ACC112 (cell line): Measurements from ENCODE around the gene DOC2B.

Source experiments
- H2AFZ ChIP-seq: fragments of 200-600 bp; sonication (generic); one replicate; pipeline ENCODE4 v1.6.0; 2017; ENCODE audit warnings: antibody characterized with exemption, low read length; ENCODE audit not compliant: unreplicated experiment
- H3K27ac ChIP-seq: fragments of 200-600 bp; sonication (generic); 2 replicates; pipeline ENCODE4 v1.5.1; 2014; ENCODE audit warnings: low read depth, mild to moderate bottlenecking, antibody characterized with exemption, low read length, moderate library complexity
- H3K27me3 ChIP-seq: fragments of 200-600 bp; sonication (generic); 2 replicates; pipeline ENCODE4 v1.6.1; 2014; ENCODE audit warnings: mild to moderate bottlenecking, antibody characterized with exemption, low read length, moderate library complexity, mixed read lengths; ENCODE audit not compliant: insufficient read depth
- H3K36me3 ChIP-seq: fragments of 200-600 bp; sonication (generic); 2 replicates; pipeline ENCODE4 v1.6.1; 2016; ENCODE audit warnings: mild to moderate bottlenecking, antibody characterized with exemption, low read length, moderate library complexity, mixed read lengths; ENCODE audit not compliant: insufficient read depth
- H3K4me1 ChIP-seq: fragments of 200-600 bp; sonication (generic); one replicate; pipeline ENCODE4 v1.6.1; 2016; ENCODE audit warnings: low read length, mixed read lengths; ENCODE audit not compliant: insufficient read depth, unreplicated experiment, control insufficient read depth
- H3K4me3 ChIP-seq: fragments of 200-600 bp; sonication (generic); 2 replicates; pipeline ENCODE4 v1.5.1; 2014; ENCODE audit warnings: mild to moderate bottlenecking, low read depth, low read length
- H3K79me2 ChIP-seq: fragments of 200-600 bp; sonication (generic); one replicate; pipeline ENCODE4 v1.6.0; 2016; ENCODE audit warnings: low read length; ENCODE audit not compliant: control insufficient read depth, unreplicated experiment, insufficient read depth

The DOC2B gene

GRCh38 chr17:160336-160735 is 21.1 kb downstream of the DOC2B start:
- no peak overlapping the region for H2AFZ ChIP-seq
- H3K36me3 ChIP-seq: no peaks in the 10 kb centered on the region
- H3K4me3 ChIP-seq: no peak overlapping the region
- no peaks in the 10 kb centered on the region for H3K79me2 ChIP-seq
- no peak overlapping the region for H3K27ac ChIP-seq
- H3K4me1 ChIP-seq: no peaks in the 10 kb centered on the region
- no peaks in the 10 kb centered on the region for H3K27me3 ChIP-seq

- no peaks in the 10 kb centered on the region for H3K36me3 ChIP-seq
- no peaks in the 10 kb centered on the region for H3K4me1 ChIP-seq
- no peak overlapping the region for H2AFZ ChIP-seq
- no peaks in the 10 kb centered on the region for H3K79me2 ChIP-seq
- no peak overlapping the region for H3K27ac ChIP-seq
- H3K27me3 ChIP-seq: no peaks in the 10 kb centered on the region
- no peak overlapping the region for H3K4me3 ChIP-seq
These were observed 21.8 kb downstream of the DOC2B start for GRCh38 chr17:159609-160008.

DNA sequence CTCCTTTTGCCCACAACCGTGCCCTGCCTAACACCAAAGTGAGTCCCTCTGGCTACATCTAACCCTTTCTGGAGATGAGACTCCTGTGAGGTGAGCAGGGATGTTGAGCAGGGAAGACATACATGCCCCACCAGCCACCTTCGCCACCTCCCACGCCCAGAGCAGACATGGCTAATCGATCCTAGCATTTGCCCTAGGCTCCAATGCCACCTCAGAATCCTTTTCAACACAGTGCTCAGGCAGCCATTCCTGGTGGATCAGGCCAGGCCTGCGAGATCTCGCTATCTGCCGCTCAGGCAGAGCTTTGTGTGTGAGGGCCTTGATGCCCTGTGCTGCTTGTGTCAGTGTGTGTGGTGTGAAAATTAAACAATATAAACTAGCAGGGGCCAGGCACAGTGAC is 23.1 kb downstream of the DOC2B start:
- Histone ChIP-seq H2AFZ (no peak overlapping the region), H3K36me3 (no peaks in the 10 kb centered on the region), H3K27me3 (no peaks in the 10 kb centered on the region), H3K79me2 (no peaks in the 10 kb centered on the region), H3K27ac (no peak overlapping the region), H3K4me3 (no peak overlapping the region), H3K4me1 (no peaks in the 10 kb centered on the region)

- Histone ChIP-seq H3K27ac (no peak overlapping the region), H3K36me3 (no peaks in the 10 kb centered on the region), H3K27me3 (no peaks in the 10 kb centered on the region), H2AFZ (no peak overlapping the region), H3K4me1 (peaks cover 2% of the 10 kb centered on the region), H3K79me2 (no peaks in the 10 kb centered on the region), H3K4me3 (no peak overlapping the region)
These were observed 23.5 kb downstream of the DOC2B start for GRCh38 chr17:157901-158300.

DNA sequence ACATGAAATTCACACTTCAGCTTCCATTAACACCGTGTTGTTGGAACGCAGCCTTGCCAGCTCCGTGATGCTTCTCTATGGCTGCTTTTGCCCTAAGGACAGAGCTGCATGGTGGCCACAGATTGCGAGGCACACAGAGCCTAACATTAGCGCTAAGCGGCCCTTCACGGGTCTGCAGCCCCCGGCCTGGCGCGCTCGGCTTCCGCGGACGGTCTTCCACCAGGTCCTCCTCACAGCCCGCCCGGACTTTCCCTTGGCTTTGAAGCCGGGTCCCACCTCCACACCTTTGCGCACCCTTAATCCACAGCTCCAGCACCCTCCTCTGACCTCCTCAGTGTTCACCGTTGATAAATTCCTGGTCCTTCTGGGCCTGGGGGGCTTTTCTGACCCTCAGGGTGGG is 24.5 kb downstream of the DOC2B start:
- no peak overlapping the region for H3K27ac ChIP-seq
- no peak overlapping the region for H3K4me3 ChIP-seq
- H3K27me3 ChIP-seq: no peaks in the 10 kb centered on the region
- H3K79me2 ChIP-seq: no peaks in the 10 kb centered on the region
- no peaks in the 10 kb centered on the region for H3K36me3 ChIP-seq
- H3K4me1 ChIP-seq: peaks cover 5% of the 10 kb centered on the region
- no peak overlapping the region for H2AFZ ChIP-seq

DNA sequence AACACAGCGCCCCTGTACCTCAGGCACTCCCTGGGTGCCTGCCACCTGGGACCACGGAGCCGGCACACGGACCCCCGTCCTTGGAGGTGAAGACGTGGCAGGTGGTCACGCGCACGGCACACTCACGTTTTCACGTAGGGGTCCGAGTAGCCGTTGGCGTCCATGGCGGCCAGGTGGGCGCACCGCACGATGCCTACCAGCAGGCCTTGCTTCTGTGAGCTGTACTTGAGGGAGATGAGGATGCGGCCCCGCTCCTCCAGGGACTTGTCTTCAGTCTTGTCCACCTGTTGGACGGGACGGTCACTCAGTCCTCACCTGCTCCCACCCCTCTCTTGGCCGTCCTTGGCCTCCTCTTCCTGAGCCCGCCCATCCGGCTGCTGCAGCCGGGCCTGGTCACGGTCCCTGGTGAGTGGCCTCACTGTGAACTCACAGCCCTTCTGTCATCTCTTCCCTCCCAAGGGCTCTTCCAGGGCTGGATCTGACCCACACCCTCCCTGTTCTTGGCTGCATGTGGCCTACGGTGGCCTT is 25.3 kb downstream of the DOC2B start:
- Histone ChIP-seq H2AFZ (no peak overlapping the region), H3K36me3 (no peaks in the 10 kb centered on the region), H3K27me3 (no peaks in the 10 kb centered on the region), H3K79me2 (no peaks in the 10 kb centered on the region), H3K4me1 (peaks cover 5% of the 10 kb centered on the region), H3K27ac (no peak overlapping the region), H3K4me3 (no peak overlapping the region)

- Histone ChIP-seq H3K4me1 (peaks cover 5% of the 10 kb centered on the region), H3K4me3 (no peak overlapping the region), H3K27ac (no peak overlapping the region), H2AFZ (no peak overlapping the region), H3K36me3 (no peaks in the 10 kb centered on the region), H3K27me3 (no peaks in the 10 kb centered on the region), H3K79me2 (no peaks in the 10 kb centered on the region)
These were observed 25.9 kb downstream of the DOC2B start for GRCh38 chr17:155576-155975.

- no peaks in the 10 kb centered on the region for H3K79me2 ChIP-seq
- no peak overlapping the region for H3K27ac ChIP-seq
- H3K4me3 ChIP-seq: no peak overlapping the region
- no peaks in the 10 kb centered on the region for H3K36me3 ChIP-seq
- H3K27me3 ChIP-seq: no peaks in the 10 kb centered on the region
- peaks cover 5% of the 10 kb centered on the region for H3K4me1 ChIP-seq
- no peak overlapping the region for H2AFZ ChIP-seq
These were observed 27.6 kb downstream of the DOC2B start for GRCh38 chr17:153851-154250.

DNA sequence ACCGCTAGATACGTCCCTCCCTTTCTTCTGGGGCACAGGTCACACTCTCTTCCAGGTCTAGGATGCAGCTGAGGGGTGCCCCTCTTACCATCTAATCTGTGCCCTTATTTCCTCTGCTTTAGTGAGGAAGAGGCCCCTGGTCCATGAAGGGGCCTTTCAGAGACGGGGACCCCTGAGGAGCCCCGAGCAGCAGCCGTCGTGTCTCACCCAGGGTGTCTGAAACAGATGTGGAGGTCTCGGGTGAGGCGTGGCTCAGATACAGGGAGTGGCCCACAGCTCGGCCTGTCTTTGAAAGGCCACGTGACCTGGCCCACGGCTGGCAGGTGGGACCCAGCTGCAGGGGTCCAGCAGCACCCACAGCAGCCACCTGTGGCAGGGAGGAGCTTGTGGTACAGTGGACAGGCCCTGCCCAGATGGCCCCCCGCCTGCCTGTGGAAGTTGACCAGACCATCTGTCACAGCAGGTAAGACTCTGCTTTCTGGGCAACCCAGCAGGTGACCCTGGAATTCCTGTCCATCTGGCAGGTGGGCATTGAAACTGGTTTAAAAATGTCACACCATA is 28.5 kb downstream of the DOC2B start:
- Histone ChIP-seq H3K27ac (no peak overlapping the region), H2AFZ (no peak overlapping the region), H3K79me2 (no peaks in the 10 kb centered on the region), H3K4me1 (peaks cover 5% of the 10 kb centered on the region), H3K4me3 (no peak overlapping the region), H3K27me3 (no peaks in the 10 kb centered on the region), H3K36me3 (no peaks in the 10 kb centered on the region)

DNA sequence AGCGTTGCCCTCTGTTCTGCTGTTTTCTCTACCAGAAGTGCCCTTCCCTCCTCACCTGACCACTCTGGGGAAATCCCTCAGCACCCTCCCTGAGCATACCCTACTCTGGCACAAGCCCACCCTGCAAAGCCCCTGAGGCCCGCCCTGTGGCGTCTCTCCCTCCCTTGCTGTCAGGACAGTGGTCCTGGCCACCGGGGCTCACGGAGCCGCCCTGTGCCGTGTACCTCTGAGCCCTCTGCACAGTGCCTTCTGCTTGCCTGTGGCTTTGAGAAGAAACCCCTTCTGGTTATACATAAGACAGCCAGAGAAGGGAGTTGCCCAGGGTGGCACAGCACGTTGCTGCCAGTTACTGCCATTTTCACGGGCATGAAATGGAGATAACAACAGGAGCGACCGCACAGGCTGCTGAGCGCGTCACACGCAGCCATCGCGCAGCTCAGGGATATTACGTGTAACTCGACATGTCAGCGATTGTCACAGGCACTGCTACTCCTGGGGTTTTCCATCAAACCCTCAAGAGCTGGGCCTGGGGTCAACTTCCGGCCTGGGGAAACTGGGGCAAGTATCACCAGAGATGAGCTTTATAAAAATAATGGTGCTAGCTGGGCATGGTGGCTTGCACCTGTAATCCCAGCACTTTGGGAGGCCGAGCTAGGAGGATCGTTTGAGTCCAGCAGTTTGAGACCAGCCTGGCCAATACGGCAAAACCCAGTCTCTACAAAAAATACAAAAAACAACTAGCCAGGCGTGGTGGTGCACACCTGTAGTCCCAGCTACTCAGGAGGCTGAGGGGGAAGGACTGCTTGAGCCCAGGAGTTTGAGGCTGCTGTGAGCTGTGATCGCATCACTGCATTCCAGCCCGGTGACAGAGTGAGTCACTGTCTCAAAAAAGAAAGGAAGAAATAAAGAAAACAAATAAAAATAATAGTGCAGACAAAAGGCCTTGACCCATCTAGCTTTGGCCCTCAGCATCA is 29.3 kb downstream of the DOC2B start:
- Histone ChIP-seq H2AFZ (no peak overlapping the region), H3K4me1 (peaks cover 5% of the 10 kb centered on the region), H3K4me3 (no peak overlapping the region), H3K27me3 (no peaks in the 10 kb centered on the region), H3K36me3 (no peaks in the 10 kb centered on the region), H3K27ac (no peak overlapping the region), H3K79me2 (no peaks in the 10 kb centered on the region)

DNA sequence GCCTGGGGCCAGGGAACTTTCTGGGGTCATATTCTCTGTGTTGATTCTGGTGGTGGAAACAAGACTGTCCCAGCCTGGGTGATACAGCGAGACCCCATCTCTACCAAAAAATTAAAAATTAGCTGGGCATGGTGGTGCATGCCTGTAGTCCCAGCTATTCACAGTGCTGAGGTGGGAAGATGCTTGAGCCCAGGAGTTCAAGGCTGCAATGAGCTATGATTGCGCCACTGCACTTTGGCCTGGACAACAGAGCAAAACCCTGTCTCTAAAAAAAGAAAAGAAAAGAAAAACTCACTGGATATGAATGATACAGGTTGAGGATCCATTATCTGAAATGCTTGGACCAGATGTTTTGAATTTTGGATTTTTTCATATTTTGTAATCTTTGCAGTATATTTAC is 30.4 kb downstream of the DOC2B start:
- Histone ChIP-seq H3K27me3 (no peaks in the 10 kb centered on the region), H2AFZ (no peak overlapping the region), H3K4me1 (peaks cover 5% of the 10 kb centered on the region), H3K79me2 (no peaks in the 10 kb centered on the region), H3K36me3 (no peaks in the 10 kb centered on the region), H3K27ac (no peak overlapping the region), H3K4me3 (no peak overlapping the region)
